G401.6 (cell line): ENCODE data around the gene IL13RA1.
"Not testable (repeated sequence)": the region's sequence is repeated elsewhere in the genome, so short reads cannot be mapped to it uniquely, and the experiment has no call there.

ENCODE experiments used
- FAIRE-seq: peaks from 2 replicates; lab custom pipeline; 2012; peaks lifted over from hg19 to GRCh38; lab: Jason Lieb, UNC

IL13RA1 gene

DNA sequence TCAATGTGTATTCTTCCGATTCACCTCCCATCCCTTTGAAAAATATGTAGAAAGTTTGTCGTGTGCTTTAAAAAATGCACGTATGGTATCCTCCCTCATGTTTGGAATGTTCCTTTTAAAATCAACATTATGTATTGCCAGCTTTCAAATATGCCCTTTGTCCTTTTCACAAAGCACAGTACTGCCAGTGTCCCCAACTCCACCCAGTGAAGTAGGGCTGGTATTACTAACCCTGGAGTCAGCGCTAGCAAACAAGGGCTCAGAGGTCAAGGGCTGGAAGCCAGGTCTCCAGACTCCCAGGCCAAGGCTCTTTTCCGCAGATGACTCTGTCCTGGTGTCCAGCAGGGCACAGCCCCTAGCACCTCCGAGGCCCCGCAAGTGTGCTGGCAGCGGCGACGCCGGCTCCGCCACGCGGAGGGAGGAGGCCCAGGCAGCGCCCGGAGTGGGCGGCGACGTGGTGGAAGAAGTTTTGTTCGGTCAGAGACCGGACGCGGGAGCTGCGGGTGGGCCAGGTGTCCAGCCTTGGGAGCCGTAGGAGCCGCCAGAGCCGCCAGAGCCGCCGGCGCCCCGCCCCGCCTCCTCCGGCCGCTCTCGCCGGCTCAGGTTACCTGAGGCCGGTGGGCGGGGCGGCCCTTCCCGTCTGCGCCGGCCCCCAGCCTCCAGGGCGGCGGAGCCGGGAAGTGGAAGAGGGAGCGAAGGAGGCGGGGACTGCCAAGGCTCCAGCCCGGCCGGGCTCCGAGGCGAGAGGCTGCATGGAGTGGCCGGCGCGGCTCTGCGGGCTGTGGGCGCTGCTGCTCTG, at the start of gene IL13RA1:
IL13RA1 (plus strand) TSS at position 720 of the 799 bp plus-strand sequence; CDS start at position 753, 33 bp downstream.
- no peak for FAIRE-seq

DNA sequence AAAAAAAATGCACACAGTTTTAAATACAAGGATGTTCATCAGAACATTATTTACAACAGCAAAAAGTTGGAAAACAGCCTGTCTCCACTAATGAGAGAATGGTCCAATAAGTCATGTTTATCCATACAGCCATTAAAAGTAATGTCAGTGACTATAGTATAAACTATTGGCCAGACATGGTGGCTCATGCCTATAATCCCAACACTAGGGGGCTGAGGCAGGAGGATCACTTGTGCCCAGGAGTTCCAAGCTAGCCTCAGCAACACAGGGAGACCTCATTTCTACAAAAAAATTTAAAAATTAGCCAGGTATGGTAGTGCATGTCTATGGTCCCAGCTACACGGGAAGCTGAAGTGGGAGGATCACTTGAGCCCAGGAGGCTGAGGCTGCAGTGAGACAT, 48.1 kb upstream of the IL13RA1 start:
- FAIRE-seq: no peak

DNA sequence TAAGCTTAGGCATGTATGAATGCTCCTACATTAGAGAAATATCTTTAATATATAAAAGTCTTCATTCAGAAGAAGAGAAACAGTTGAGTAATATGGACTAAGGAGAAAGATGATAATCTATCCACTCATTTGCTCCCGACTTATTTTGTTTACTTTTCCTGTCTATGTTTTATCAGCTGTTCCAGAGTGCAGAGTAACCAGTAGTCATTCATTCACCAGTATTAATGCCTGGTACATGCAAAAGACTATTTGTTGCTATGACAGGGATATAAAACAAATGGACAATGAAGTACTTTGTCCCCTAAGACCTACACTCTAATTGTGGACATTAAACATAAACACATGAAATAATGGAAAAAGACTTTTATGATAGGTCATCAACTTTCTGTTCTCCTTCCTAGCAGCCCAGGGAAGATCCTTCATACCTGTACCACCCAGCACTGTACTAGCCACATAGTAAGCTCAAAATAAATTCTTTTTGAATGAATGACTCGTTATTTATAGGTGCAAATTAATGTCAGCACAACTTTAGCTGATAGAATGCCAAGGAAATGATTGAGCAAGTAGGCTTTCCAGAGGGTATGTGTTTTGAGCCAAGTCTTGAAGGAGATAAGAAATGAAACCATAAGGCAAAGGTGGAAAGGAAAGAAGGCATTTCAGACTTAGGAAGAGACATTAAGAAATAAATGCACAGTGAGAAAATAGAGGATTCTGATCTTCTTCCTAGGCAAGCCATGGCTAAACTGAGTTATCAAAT, 45.0 kb upstream of the IL13RA1 start:
- no peak for FAIRE-seq

DNA sequence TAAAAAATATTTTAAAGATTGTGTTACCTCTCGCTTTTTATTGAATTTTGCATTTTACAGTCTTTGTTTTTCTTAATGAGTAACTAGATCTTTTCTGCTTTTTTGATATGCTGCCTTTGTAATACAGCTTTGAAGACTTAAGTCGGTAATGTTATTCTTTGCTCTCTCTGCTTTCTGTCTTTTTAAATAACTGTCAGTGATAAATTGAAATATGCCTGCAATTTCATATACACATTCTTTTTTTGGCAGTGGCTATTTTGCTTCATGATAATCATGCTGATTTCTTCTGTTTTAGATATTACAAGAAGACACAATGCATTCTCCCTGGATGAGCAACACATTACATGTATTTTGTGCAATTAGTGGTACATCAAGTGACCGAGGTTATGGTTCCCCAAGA, 42.0 kb upstream of the IL13RA1 start:
- FAIRE-seq: no peak

DNA sequence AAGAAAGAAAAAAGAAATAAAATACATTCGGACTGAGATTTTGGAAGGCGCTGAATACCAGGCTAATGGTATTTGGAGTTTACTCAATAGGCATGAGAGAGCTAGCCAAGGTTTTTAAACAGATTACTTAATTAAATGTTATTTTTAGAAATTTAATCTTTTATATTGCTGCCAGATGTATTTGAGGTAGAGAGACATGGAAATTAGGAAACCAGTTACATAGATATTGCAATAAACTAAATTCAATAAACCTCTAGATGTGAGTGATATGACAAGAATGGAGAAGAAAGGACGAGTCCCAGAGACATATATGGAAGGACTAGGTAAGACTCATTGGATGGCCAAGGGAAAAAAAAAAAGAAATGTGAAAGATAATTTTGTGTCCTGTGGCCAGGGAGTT, 38.5 kb upstream of the IL13RA1 start:
- FAIRE-seq: no peak

DNA sequence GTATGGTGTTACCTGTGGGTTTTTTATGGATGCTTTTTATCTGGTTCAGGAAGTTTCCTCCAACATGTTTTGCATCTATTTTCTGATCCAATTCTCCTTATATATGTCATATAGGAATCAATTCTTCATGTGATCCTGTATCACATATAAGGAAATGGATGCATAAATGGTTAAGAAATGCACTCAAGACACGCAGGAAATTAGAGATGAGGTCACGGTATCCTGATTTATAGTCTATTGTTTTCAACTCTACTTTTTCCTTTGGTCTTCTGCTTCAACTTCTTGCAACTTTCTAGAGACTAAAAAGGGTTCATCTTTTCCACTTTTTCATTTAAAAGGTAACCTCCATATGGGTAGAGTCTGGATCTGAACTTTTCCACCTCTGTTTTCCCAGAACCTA, 33.6 kb upstream of the IL13RA1 start:
- FAIRE-seq: no peak

DNA sequence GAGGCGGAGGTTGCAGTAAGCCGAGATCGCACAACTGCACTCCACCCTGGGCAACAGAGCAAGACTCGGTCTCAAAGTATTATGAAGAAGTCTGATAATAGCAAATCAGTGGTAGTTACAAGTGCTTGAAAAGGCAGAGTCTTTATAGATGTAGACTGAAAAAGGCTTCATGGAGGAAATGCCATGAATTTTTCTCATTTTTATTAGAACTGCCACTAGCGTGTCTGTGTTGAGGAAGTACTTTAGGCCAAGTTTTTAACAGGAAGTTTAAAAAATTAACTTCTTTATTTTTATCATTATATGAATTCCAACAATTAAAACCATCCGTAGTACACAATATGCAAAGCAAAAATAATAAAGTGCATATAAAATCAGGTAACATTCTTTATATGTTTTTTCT, 32.8 kb upstream of the IL13RA1 start:
- FAIRE-seq: no peak

DNA sequence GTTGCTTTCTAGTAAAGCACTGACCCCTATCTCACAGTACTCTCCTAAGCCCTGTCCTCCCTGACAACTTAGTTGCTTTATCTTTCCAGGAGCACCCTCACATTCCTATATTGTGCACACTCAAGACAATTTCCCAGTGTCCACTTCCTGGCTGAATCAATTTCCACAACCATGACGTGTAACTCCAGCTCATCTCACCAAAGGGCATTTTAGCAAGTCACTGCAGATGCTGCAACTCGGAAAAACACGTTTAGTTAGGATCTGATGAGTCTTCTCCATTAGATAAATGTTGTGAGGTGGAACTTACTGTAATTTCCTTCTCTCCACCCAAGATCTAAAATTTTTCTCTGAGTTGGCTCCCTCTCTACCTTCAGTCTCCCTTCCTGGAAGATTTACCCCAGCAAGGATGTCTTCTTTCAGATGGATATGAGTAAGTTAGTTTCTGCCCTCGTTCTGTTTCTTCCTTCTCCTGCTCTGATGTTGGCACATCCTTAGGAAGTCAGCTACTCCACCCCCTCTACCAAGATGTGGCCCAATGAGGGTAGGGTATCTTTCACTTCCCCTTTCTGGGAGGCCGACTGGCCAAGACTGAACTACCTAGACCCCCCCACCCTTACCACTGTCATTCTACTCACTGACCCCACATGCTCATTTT, 28.8 kb upstream of the IL13RA1 start:
- no peak for FAIRE-seq

DNA sequence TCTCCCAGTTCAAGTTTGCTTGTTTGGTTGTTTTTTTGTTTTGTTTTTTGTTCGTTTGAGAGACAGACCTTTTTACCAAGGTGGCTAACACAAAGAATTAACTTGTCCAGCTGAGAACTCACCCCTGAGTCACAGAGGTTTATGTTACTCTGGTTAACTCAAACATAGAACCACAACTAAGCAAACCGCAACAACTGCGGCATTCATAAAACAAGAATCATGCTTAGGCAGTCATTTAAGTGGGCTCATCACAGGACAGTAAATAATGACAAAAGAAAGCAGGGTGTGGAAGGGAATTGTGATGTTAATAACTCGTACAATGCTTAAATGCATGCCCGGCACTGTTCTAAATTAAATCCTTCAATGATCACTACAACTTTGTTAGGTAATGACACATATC, 24.7 kb upstream of the IL13RA1 start:
- no peak for FAIRE-seq

DNA sequence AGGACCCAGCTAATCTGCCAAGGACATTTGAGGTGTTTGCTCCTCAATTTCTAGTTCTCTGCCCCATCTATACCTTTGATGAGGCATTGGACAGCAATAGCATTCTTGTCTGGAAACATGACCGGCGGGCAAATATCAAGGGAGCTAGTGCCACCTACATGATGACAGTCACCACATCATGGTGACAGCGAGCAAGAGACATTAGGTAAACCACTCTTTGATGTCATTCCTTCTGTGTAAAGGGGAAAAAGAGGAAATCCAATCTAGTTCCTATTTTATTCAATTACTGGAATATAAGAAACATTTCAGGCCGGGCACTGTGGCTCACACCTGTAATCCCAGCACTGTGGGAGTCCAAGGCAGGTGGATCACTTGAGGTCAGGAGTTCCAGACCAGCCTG, 20.7 kb upstream of the IL13RA1 start:
- FAIRE-seq: no peak

DNA sequence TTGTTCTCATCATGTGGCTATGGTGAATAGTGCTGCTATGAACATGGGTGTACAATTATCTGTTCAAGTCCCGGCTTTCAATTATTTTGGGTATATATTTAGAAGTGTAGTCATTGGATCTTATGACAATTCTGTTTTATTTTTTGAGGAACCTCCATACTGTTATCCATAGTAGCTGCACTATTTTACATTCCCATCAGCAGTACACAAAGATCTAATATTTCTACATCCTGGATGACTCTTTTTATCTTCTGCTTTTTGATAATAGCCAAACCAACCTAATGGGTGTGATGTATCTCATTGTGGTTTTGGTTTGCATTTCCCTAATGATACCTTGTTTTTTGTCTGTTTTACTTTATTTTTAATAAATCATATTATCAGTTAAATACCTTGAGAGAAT, 12.9 kb upstream of the IL13RA1 start:
- FAIRE-seq: no peak

DNA sequence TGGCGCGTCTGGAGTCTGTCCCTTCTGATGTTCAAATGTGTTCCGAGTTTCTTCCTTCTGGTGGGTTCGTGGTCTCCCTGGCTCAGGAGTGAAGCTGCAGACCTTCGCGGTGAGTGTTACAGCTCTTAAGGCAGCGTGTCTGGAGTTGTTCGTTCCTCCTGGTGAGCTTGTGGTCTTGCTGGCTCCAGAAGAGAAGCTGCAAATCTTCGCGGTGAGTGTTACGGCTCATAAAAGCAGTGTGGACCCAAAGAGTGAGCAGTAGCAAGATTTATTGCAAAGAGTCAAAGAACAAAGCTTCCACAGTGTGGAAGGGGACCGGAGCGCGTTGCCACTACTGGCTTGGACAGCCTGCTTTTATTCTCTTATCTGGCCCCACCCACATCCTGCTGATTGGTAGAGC, 11.5 kb upstream of the IL13RA1 start:
- not testable (repeated sequence) for FAIRE-seq

DNA sequence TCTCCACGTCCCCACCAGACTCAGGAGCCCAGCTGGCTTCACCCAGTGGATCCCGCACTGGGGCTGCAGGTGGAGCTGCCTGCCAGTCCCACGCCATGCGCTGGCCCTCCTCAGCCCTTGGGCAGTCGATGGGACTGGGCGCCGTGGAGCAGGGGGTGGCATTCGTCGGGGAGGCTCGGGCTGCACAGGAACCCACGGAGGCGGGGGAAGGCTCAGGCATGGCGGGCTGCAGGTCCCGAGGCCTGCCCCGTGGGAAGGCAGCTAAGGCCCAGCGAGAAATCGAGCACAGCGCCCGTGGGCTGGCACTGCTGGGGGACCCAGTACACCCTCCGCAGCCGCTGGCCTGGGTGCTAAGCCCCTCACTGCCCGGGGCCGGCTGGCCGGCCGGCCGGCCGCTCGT, 10.6 kb upstream of the IL13RA1 start:
- FAIRE-seq: not testable (repeated sequence)

DNA sequence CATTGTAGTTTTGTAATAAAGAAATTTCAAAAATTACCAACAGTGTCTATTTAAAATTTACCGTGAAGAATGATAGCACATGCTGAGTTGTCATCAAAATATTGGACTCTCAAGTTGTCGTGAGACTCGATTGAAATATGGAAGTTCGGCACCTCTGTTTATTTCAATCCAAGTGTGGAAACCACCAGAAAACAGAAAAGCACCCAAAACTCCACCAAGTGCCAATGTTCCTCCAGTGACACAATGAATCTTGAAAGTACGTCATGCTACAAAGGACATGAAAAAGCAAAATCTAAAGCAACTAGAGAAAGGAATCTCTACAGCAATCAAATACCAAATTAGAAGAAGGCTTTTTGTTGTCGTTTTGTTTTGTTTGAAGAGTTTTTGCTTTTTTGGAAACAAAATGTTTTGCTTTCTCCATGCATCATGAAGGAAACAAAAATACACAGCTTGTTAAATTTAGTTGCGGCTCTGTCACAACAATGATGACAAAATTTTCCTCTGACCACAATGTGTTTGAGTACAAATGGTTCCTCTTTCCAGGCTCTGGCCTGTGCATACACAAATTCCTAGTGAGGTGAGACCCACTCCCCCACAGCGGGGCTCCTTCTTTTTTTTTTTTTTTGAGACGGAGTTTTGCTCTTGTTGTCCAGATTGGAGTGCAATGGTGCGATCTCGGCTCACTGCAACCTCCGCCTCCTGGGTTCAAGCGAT, 9.6 kb upstream of the IL13RA1 start:
- FAIRE-seq: no peak

DNA sequence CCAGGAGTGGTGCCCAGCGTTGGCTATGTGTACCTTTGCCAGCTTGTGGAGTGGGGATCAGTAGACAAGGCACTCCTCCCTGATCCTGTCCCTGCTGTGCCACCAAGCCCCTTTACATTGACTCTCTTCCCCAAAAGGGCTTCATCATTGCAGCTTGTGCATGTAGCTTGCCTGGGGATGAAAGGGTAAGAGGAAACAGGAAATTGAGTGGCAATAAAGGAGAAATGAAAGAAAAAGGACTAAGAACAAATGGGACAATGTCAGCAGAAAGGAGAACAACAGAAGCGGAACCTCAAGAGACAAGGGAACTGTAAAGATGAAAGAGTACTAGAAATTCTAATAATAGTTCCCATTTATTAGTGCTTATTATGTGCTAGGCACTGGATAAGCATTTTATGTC, 8.7 kb upstream of the IL13RA1 start:
- FAIRE-seq: no peak

DNA sequence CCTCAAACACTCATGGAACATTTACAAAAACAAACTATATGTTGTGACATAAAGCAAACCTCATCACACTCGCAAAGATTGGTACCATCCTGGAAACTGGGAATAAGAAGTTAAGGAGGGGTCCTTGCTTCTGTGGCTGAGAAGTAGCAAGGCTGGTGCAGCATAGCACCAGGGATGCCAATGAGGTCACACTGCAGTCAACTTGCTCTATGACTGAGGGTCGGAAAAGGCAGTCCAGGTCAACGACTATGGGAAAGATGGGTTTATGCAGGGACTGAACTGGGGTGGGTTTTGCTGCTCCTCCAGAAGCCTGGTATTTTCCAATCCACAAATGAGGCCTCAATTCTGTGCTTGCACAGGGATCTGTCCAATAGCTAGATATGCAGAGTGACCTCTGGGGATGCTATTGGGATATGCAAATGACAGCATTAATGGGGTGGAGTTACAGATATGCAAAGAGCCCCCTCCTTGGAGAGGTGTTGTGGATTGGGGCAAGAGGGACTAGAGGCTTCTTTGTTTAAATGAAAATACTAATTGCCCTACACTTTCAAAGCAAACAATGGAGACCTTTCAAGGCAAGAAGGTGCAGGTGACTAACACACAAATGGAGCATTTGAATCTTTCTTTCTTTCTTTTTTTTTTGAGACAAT, 7.2 kb upstream of the IL13RA1 start:
- no peak for FAIRE-seq

DNA sequence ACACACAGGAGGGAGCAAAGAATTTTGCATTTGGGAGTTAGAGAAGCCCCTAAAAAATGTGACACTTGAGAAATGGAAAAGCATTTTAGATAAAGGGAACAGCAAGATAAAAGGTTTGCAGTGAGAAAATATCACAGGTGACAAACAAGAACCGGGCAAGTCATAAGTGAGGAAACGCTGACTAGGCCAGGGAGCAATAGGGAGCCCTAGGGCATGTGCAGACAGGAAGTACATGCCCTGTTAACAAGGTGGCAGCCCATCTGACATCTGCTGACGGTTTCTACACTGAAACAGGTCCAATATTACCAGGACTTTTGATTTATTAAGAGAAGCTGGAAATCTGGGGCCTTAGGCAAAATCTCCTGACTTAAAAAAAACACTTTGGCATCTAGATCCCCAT, 4.0 kb upstream of the IL13RA1 start:
- no peak for FAIRE-seq

DNA sequence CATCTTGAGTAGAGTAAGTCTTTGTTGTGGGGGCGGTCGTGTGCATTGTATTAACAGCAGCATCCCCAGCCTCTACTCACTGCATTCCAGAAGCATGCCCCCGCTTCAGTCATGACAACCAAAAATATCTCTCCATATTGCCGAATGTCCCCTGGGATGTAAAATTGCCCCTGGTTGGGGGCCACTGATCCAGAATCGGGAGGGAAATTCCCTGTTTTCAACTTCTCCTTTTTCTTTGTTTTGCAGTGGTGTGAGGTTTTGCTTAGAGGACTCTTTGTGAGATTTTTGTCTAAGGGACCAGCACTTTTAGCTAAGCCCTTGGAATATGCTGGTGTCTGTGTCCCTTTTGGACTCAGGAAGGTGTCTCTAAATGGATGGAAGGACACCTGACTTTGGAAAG, 3.0 kb upstream of the IL13RA1 start:
- no peak for FAIRE-seq

DNA sequence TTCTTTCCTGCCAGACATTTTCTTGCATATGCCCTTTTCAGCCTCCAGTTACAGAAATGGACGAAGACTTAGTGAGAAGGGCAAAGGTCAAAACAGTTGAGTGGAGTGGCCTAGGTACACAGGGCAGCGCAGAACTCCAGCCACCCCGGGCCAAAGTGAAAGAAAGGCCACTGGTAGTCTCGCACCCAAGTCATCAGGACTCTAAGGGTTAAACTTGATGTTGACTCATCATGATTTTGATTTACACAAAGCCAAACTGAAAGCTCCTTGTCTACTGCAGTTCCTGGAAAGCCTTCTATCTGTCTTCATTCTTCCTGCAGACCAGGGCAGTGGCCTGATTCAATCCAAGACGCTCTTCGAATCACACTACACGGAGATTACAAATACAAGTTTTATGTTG, 2.6 kb upstream of the IL13RA1 start:
- FAIRE-seq: no peak

DNA sequence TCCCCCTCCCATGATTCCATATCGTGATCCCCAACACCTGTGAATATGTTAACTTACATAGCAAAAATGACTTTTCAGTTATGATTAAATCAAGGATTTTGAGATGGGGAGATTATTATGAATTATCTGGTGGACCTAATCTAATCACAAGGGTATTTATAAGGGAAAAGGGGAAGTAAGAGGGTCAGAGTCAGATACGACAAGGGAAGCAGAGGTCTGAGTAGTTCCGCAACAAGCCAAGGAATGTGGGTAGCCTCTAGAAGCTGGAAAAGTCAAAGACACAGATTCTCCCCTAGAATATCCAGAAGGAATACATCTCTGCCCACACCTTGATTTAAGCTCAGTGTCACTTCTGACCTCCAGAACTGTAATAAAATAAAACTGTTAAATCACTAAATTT, 1.0 kb upstream of the IL13RA1 start:
- FAIRE-seq: no peak

DNA sequence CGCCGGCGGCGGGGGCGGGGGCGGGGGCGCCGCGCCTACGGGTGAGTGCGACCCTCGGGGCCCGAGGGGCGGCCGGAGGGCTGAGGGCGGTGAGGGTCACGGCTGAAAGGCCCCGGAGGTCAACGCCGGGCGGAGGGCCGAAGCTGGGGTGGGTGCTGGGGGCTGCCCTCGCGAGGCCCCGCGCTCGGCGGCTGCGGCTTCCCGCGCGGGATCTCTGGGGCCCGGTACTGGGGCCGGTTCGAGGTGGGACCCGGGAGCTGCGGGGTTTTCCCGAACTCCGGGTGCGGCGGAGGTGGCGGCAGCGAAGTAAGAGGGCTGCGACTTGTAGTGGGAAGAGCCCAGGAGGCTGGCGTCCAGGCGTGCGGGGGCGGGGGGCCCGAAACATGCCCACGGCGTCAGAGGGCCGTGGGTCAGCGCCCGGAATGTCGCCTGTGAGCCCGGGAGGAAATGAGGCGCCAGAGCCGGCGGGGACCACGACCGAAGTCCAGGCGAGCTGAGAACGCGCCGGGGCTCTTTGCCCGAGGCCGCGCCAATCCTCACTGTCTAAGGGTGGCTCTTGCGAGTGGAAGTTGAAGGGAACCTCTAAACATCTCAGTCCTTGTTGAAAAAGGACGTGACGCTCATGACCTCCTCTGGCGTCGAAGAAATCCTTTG, 407 bp downstream of the IL13RA1 start:
- no peak for FAIRE-seq
